Left ventricle myocardium inferior (tissue), 1 donor: Measurements from ENCODE around the gene JAML. TPM values are rescaled to one million over a fixed set of nuclear protein-coding genes. Genes with fewer than 3 reads are reported as not detected.
A peak's percentile ranks its signal among the peaks of the same experiment; 100 is the strongest.
"Not testable (repeated sequence)": the region's sequence is repeated elsewhere in the genome, so short reads cannot be mapped to it uniquely, and the experiment has no call there.

Experiments used
- DNase-seq: peaks from one replicate; pipeline ENCODE4 v3.0.0-alpha.2; 2020
- H3K27ac ChIP-seq: fragments of 200-600 bp; replicated peaks from 2 replicates; pipeline ENCODE4 v1.8.0; 2021
- H3K27me3 ChIP-seq: fragments of 200-600 bp; 2 replicates; pipeline ENCODE4 v1.8.0; 2021; ENCODE audit warnings: low read depth
- H3K36me3 ChIP-seq: fragments of 200-600 bp; 2 replicates; pipeline ENCODE4 v1.8.0; 2021
- H3K4me1 ChIP-seq: fragments of 200-600 bp; 2 replicates; pipeline ENCODE4 v1.8.0; 2021
- H3K4me3 ChIP-seq: fragments of 200-600 bp; 2 replicates; pipeline ENCODE4 v1.8.0; 2021; ENCODE audit warnings: mild to moderate bottlenecking, moderate library complexity
- H3K9me3 ChIP-seq: fragments of 200-600 bp; replicated peaks from 2 replicates; pipeline ENCODE4 v1.8.0; 2021
- intact Hi-C: fragments of 100-400 bp; cut with micrococcal nuclease; formaldehyde crosslinking; loops from one replicate; pipeline ENCODE4 v1.11.0; 2022
- total RNA-seq: library from RNA; stranded (reverse); fragmentation: NEBNext Ultra II Directional; extraction: Animal tissue kit (Norgen Biotek cat#: 25700); gene quantifications from one replicate; pipeline ENCODE4 v1.2.1, GENCODE V29; 2021
- TF ChIP-seq, protein P1 (sequence below): fragments of 200-600 bp; IDR thresholded peaks from 2 replicates; pipeline ENCODE4 v1.8.0; 2021; ENCODE audit warnings: antibody characterized with exemption, mild to moderate bottlenecking, borderline replicate concordance
- donor health status: DM: no; HTN: yes; CAD: no; lungs with severe emphysema.

JAML gene
- total RNA-seq, 1 donor from 2014 or later, result 2.9 TPM

DNA sequence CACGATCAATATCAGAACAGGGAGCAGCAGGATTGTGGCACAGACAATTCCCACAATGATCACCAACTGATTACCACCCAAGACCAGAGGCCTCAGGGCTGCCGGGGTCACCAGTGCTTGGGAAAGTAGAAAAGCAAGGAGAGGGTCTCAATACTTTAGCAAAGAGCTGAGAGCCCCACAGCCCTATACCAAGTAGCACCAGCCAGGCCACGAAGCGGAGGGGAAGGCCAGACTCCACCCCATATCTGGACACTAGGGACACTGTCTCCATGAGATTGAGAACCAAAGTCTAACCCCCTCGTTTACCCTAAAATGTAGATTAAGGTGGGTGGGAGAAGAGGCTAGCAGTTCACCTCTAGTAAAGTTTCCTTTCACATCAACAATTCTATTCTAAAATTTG, 24.3 kb downstream of the JAML start:
- Histone ChIP-seq H3K27me3 (no peaks in the 10 kb centered on the region), H3K4me1 (peaks cover 20% of the 10 kb centered on the region), H3K9me3 (no peaks in the 10 kb centered on the region), H3K36me3 (no peaks in the 10 kb centered on the region), H3K27ac (no peak overlapping the region), H3K4me3 (no peak overlapping the region)
- TF ChIP-seq, protein P1, sequence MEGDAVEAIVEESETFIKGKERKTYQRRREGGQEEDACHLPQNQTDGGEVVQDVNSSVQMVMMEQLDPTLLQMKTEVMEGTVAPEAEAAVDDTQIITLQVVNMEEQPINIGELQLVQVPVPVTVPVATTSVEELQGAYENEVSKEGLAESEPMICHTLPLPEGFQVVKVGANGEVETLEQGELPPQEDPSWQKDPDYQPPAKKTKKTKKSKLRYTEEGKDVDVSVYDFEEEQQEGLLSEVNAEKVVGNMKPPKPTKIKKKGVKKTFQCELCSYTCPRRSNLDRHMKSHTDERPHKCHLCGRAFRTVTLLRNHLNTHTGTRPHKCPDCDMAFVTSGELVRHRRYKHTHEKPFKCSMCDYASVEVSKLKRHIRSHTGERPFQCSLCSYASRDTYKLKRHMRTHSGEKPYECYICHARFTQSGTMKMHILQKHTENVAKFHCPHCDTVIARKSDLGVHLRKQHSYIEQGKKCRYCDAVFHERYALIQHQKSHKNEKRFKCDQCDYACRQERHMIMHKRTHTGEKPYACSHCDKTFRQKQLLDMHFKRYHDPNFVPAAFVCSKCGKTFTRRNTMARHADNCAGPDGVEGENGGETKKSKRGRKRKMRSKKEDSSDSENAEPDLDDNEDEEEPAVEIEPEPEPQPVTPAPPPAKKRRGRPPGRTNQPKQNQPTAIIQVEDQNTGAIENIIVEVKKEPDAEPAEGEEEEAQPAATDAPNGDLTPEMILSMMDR, result no peak
- DNase-seq, result no peak
- intact Hi-C loops, result no loop called here

DNA sequence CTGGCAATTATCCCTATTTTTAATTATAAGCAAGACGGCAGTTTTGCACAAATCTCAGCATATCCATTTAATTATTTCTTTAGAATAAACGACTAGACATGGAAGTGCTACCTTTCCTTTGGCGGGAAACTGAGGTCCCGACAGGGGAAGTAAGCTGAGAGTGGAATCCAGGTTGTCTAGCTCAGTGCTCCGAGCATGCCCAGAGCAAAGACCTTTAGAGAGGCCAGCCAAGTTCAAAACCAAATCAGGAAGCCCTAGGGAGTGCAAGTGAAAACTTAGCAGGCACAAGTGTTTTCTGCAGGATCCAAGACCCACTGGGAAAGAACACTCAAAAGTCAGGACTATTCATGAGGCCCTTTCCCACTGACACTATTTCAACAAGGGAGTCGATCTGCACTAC, 25.7 kb downstream of the JAML start:
- intact Hi-C loops, result loop anchor here (5.0 to 10.0 kb wide), 2 partner anchors 88 to 156 kb away; partner anchors contain the start of gene UBE4A
- no peaks in the 10 kb centered on the region for H3K9me3 ChIP-seq
- H3K27ac ChIP-seq, result peak overlapping the region; percentile 45
- no peak for DNase-seq
- TF ChIP-seq, protein P1, result no peak
- no peaks in the 10 kb centered on the region for H3K36me3 ChIP-seq
- no peak overlapping the region for H3K4me3 ChIP-seq
- H3K4me1 ChIP-seq, result peaks cover 31% of the 10 kb centered on the region
- H3K27me3 ChIP-seq, result no peaks in the 10 kb centered on the region

DNA sequence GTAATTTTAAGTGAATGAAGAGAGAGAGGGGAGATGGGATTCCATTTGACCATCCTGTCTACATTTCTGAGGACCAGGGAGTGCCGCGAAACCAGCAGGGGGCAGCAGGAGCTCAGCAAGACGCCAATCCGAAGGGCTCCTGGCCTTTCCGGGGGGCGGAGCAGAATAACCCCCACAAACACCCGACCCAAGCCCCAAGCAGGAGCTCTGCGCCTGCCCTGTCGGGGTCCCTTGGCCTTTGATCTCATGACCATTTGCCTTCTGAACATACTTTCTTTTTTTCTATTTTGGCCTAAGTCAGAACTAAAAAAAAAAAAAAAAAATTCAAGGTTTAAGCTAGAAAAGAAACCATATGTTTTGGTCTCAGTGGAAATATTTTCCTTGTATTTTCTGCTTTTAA, 26.4 kb downstream of the JAML start:
- no peaks in the 10 kb centered on the region for H3K27me3 ChIP-seq
- H3K4me1 ChIP-seq, result peaks cover 38% of the 10 kb centered on the region
- peak overlapping the region; percentile 28 for H3K4me3 ChIP-seq
- H3K9me3 ChIP-seq, result no peaks in the 10 kb centered on the region
- TF ChIP-seq, protein P1, result peak; percentile 92
- peak; percentile 84 for DNase-seq
- intact Hi-C loops, result loop anchor here (5.0 to 10.0 kb wide), 2 partner anchors 89 to 156 kb away; partner anchors contain the start of gene UBE4A
- H3K36me3 ChIP-seq, result no peaks in the 10 kb centered on the region
- peak overlapping the region; percentile 45 for H3K27ac ChIP-seq

DNA sequence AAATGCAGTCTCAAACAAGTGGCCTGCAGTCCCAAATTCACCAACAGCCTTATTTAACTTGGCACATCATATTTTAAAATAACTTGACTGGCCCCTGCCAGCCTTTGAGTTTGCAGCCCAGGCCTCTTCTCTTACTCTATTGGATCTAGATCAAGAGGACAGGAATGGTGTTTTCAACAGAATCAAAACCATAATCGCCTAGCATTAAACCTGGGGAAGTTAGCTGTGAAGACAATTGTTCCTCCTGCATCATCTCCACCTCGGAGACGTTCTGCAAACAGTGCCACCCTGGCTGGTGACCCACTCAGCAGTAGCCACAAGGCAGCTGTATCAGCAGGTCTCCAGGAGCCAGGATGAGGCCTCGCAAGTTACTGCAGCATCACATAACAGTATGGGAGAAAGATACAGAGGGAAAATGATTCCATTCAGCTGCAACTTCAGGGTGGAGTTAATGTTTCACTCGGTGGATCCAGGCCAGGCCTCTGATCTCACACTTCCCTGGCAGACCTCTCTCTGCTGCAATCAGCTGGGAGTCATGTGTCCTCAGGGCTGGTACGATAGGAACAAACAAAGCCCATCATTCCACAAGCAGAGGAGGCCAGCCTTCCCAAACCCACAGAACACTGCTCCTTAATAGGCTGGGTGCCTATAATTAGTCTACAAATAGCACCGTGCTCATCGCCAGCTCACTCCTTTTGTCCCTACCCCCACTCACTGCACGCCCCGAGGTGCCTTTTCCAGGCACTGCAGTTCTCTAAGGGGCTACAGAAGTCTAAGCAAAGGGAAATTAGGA, 29.8 kb downstream of the JAML start:
- Histone ChIP-seq H3K27ac (peak overlapping the region; percentile 91), H3K9me3 (peaks cover 7% of the 10 kb centered on the region), H3K27me3 (no peaks in the 10 kb centered on the region), H3K4me3 (no peak overlapping the region), H3K36me3 (no peaks in the 10 kb centered on the region), H3K4me1 (peaks cover 38% of the 10 kb centered on the region)
- intact Hi-C loops, result loop anchor here (5.0 to 10.0 kb wide), 2 partner anchors 92 to 160 kb away; partner anchors contain the start of gene UBE4A
- TF ChIP-seq, protein P1, result no peak
- DNase-seq, result peak; percentile 86

DNA sequence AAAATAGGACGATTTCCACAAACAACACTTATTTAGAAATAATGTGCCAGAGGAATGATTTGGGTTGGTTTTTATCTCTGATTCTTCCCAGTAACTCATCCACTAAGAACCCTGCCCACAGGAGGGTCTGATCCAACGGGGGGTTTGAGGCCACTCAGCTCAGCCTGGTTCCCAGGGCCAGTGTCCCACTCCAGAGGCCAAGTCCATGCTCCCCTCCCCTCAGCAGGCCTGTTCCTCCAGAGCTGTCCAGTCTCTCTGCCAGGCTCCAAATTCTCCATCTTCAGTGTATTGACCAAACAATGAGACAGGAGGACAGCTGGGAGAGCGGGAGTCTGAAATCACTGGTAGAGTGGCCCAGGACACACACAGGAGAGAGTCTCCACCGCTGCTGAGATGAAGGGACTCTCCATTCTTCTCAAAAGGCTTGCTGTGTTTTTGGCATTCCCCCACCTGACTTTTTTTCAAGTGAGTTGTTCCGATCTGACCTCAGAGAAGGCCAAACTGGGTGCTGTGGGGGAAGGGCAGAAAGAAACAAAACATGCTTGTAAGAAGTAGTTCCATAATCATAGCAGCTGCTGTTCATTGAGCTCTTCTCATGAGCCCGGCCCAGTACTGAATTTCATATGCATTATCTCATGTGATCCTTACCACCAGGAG, 30.8 kb downstream of the JAML start:
- Histone ChIP-seq H3K4me3 (no peak overlapping the region), H3K27ac (peak overlapping the region; percentile 91), H3K4me1 (peaks cover 34% of the 10 kb centered on the region), H3K36me3 (no peaks in the 10 kb centered on the region), H3K27me3 (no peaks in the 10 kb centered on the region), H3K9me3 (peaks cover 7% of the 10 kb centered on the region)
- TF ChIP-seq, protein P1, result no peak
- no peak for DNase-seq
- intact Hi-C loops, result loop anchor here (10.0 kb wide), 1 partner anchor 161 kb away; the partner anchor contains the start of gene UBE4A

DNA sequence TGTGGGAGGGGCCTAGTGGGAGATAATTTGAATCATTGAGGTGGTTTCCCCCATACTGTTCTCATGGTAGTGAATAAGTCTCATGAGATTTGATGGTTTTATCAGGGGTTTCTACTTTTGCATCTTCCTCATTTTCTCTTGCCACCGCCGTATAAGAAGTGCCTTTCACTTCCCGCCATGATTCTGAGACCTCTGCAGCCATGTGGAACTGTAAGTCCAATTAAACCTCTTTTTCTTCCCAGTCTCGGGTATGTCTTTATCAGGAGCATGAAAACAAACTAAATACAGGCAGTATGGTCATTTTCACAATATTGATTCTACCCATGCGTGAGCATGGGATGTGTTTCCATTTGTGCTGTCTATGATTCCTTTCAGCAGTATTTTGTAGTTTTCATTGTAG, 32.0 kb downstream of the JAML start:
- peaks cover 23% of the 10 kb centered on the region for H3K4me1 ChIP-seq
- H3K27me3 ChIP-seq, H3K36me3 ChIP-seq, H3K27ac ChIP-seq, H3K9me3 ChIP-seq, DNase-seq, H3K4me3 ChIP-seq: not testable (repeated sequence)
- intact Hi-C loops, result loop anchor here (10.0 kb wide), 1 partner anchor 162 kb away; the partner anchor contains the start of gene UBE4A

DNA sequence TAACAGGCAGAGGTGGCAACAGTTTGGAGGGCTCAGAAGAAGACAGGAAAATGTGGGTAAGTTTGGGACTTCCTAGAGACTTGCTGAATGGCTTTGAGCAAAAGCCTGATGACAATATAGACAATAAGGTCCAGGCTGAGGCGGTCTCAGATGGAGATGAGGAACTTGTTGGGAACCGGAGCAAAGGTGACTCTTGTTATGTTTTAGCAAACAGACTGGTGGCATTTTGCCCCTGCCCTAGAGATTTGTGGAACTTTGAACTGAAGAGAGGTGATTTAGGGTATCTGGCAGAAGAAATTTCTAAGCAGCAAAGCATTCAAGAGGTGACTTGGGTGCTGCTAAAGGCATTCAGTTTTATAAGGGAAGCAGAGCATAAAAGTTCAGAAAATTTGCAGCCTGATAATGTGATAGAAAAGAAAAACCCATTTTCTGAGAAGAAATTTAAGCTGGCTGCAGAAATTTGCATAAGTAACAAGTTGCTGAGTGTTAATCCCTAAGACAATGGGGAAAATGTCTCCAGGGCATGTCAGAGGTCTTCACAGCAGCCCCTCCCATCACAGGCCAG, 33.8 kb downstream of the JAML start:
- H3K27ac ChIP-seq, result not testable (repeated sequence)
- intact Hi-C loops, result loop anchor here (10.0 kb wide), 1 partner anchor 164 kb away; the partner anchor contains the start of gene UBE4A

More for the DNA sequence above, 33.8 kb downstream of the JAML start:
- not testable (repeated sequence) for DNase-seq, H3K4me3 ChIP-seq, H3K36me3 ChIP-seq, H3K9me3 ChIP-seq
- H3K4me1 ChIP-seq, result peaks cover 23% of the 10 kb centered on the region
- peaks cover 15% of the 10 kb centered on the region for H3K27me3 ChIP-seq
